NCI-H2081 treated with DMSO at 0.1 percent for 48 hours (cell line): ENCODE results near the gene CEP131.

Source experiments
- DNase-seq: peaks from one replicate; lab custom pipeline; 2025; lab: John Stamatoyannopoulos, UW

CEP131 gene

GRCh38 chr17:81251709-81252301 lies 29.0 kb upstream of the CEP131 start:
- peak; percentile 95 for DNase-seq

GRCh38 chr17:81251094-81251708 lies 28.4 kb upstream of the CEP131 start:
- DNase-seq = peak; percentile 93

GRCh38 chr17:81250286-81251093 lies 27.7 kb upstream of the CEP131 start:
- DNase-seq = no peak

- DNase-seq = no peak
Observed at GRCh38 chr17:81249223-81250040, 26.7 kb upstream of the CEP131 start.

GRCh38 chr17:81248649-81249048 lies 25.9 kb upstream of the CEP131 start:
- DNase-seq = no peak

GRCh38 chr17:81247339-81247990 lies 24.7 kb upstream of the CEP131 start:
- no peak for DNase-seq

GRCh38 chr17:81246679-81247338 lies 24.0 kb upstream of the CEP131 start:
- no peak for DNase-seq

- no peak for DNase-seq
Observed at GRCh38 chr17:81246343-81246670, 23.5 kb upstream of the CEP131 start.

- no peak for DNase-seq
Observed at GRCh38 chr17:81245665-81246342, 23.0 kb upstream of the CEP131 start.

- no peak for DNase-seq
Observed at GRCh38 chr17:81245024-81245664, 22.4 kb upstream of the CEP131 start.

- DNase-seq = no peak
Observed at GRCh38 chr17:81244358-81245023, 21.7 kb upstream of the CEP131 start.

GRCh38 chr17:81243333-81243664 lies 20.5 kb upstream of the CEP131 start:
- no peak for DNase-seq

- no peak for DNase-seq
Observed at GRCh38 chr17:81242421-81243332, 19.9 kb upstream of the CEP131 start.

- no peak for DNase-seq
Observed at GRCh38 chr17:81241648-81242420, 19.1 kb upstream of the CEP131 start.

- DNase-seq = no peak
Observed at GRCh38 chr17:81241203-81241602, 18.4 kb upstream of the CEP131 start.

- DNase-seq = no peak
Observed at GRCh38 chr17:81240761-81241160, 18.0 kb upstream of the CEP131 start.

GRCh38 chr17:81239714-81240555 lies 17.2 kb upstream of the CEP131 start:
- no peak for DNase-seq
